ENCODE data around the gene TLX2. TPM values are rescaled to one million over a fixed set of nuclear protein-coding genes. Genes with fewer than 3 reads are reported as not detected.
A peak's percentile ranks its signal among the peaks of the same experiment; 100 is the strongest.

The TLX2 gene
- total RNA-seq, 1 experiment from 2014 or later, result 0.68 TPM

DNA sequence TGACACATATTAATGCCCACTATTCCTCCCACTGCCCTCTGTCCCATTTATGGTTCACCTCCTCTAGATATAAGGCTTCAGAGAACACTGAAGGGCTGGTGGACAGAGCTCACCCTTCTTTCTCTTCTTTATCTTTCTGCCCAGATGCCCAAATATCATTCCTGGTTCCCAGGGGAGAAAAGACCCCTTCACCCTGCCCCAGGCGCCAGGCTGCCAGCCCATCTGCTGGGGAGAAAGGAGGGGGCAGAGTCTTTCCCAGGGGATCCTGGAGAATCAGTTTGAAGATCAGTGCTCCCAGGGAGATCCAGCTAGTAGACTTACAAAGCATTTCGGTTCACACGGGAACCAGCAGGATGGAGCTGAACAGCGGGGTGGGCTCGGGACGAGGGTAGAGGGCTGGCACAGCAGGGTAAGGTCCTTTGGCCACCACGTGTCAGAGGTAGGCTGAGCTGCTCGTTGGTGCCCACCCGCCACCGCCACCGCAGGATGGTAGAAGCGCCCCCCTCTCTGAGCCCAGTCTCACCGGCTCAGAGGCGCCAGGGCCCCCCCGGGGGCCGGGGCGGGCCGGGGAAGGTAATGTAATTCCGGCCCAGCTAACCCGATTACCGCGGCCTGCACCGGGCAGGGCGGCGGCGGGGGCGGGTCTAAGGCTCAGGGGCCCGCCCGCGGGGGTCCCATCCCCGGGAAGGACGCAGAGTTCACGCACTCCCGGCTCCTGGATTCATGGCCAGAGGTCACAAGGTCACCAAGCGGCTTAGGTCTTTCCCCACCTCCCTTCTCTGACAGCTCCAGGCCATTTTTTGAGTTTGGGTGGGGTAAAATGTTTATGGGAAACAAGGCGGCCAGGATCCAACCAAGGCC is 1.3 kb upstream of the TLX2 start:
- Mint-ChIP-seq H3K27me3 (ENCODE audit: insufficient read depth, unreplicated experiment) (peaks cover 3% of the 10 kb centered on the region), H3K36me3 (ENCODE audit: insufficient read depth, unreplicated experiment) (peaks cover 8% of the 10 kb centered on the region), H3K9me3 (ENCODE audit: unreplicated experiment) (no peaks in the 10 kb centered on the region), H3K4me1 (ENCODE audit: low read depth, unreplicated experiment) (peaks cover 8% of the 10 kb centered on the region), H3K27ac (ENCODE audit: unreplicated experiment) (no peak overlapping the region), H3K4me3 (ENCODE audit: unreplicated experiment) (no peak overlapping the region)
- CTCF ChIA-PET, result interaction anchor here (1.4 kb wide), 1 partner anchor 19 kb away, joined by 4 read pairs; no protein-coding TSS in a partner anchor
- Histone ChIP-seq H3K36me3 (ENCODE audit: control insufficient read depth, insufficient read depth, low read length) (no peaks in the 10 kb centered on the region), H3K4me3 (ENCODE audit: low read depth, low read length) (no peak overlapping the region), H3K9me3 (no peaks in the 10 kb centered on the region), H3K27me3 (replicated peaks; ENCODE audit: control insufficient read depth, insufficient read depth, low read length) (no peaks in the 10 kb centered on the region), H3K4me1 (0 out of 2 replicates have a peak, but pooled peaks cover 8% of the 10 kb centered on the region)
- BruUV-seq (replicated peaks), result no TSS peak
- peak in 1 of 2 experiments; percentile 27 for DNase-seq
- intact Hi-C loops (cut with micrococcal nuclease; ENCODE audit: unreplicated experiment), result no loop called here
- no peak for TF ChIP-seq CTCF (IDR thresholded peaks at IDR 0.05; ENCODE audit: insufficient read depth in 1 of 2, low read depth in 1 of 2, low read length in 1 of 2, severe bottlenecking in 1 of 2, unreplicated experiment in 1 of 2)
- POLR2A ChIA-PET, result no interaction called here

- Mint-ChIP-seq H3K27me3 (ENCODE audit: insufficient read depth, unreplicated experiment) (peaks cover 3% of the 10 kb centered on the region), H3K27ac (ENCODE audit: unreplicated experiment) (no peak overlapping the region), H3K4me1 (ENCODE audit: low read depth, unreplicated experiment) (no peaks in the 10 kb centered on the region), H3K9me3 (ENCODE audit: unreplicated experiment) (no peaks in the 10 kb centered on the region), H3K36me3 (ENCODE audit: insufficient read depth, unreplicated experiment) (peaks cover 6% of the 10 kb centered on the region), H3K4me3 (ENCODE audit: unreplicated experiment) (no peak overlapping the region)
- no peak for DNase-seq
- BruUV-seq (replicated peaks), result no TSS peak
- ChIA-PET CTCF (interaction anchor here (0.6 kb wide), 1 partner anchor 17 kb away, joined by 3 read pairs; no protein-coding TSS in a partner anchor), POLR2A (no interaction called here)
- intact Hi-C loops (cut with micrococcal nuclease; ENCODE audit: unreplicated experiment), result no loop called here
- H3K27me3 ChIP-seq (replicated peaks; ENCODE audit: control insufficient read depth, insufficient read depth, low read length), result no peaks in the 10 kb centered on the region
- peak overlapping the region; percentile 13 for H3K4me3 ChIP-seq (ENCODE audit: low read depth, low read length)
- TF ChIP-seq CTCF (IDR thresholded peaks at IDR 0.05; ENCODE audit: insufficient read depth in 1 of 2, low read depth in 1 of 2, low read length in 1 of 2, severe bottlenecking in 1 of 2, unreplicated experiment in 1 of 2), result no peak
- H3K36me3 ChIP-seq (ENCODE audit: control insufficient read depth, insufficient read depth, low read length), result no peaks in the 10 kb centered on the region
- H3K9me3 ChIP-seq, result no peaks in the 10 kb centered on the region
- 0 out of 2 replicates have a peak, but pooled peaks cover 3% of the 10 kb centered on the region for H3K4me1 ChIP-seq
Measured at GRCh38 chr2:74513605-74514367, 464 bp upstream of the TLX2 start.

- peaks cover 8% of the 10 kb centered on the region for H3K27me3 Mint-ChIP-seq (ENCODE audit: insufficient read depth, unreplicated experiment)
- POLR2A ChIA-PET, result interaction anchor here (1.1 kb wide), 1 partner anchor 15 kb away, joined by 5 read pairs; the partner anchor contains the start of gene HTRA2
- Histone ChIP-seq H3K27me3 (replicated peaks; ENCODE audit: control insufficient read depth, insufficient read depth, low read length) (no peaks in the 10 kb centered on the region), H3K9me3 (no peaks in the 10 kb centered on the region), H3K4me1 (no peaks in the 10 kb centered on the region), H3K36me3 (ENCODE audit: control insufficient read depth, insufficient read depth, low read length) (no peaks in the 10 kb centered on the region), H3K4me3 (ENCODE audit: low read depth, low read length) (peak overlapping the region; percentile 60)
- H3K9me3 Mint-ChIP-seq (ENCODE audit: unreplicated experiment), result no peaks in the 10 kb centered on the region
- intact Hi-C loops (cut with micrococcal nuclease; ENCODE audit: unreplicated experiment), result no loop called here
- peak overlapping the region; percentile 72 for H3K4me3 Mint-ChIP-seq (ENCODE audit: unreplicated experiment)
- no TSS peak for BruUV-seq (replicated peaks)
- CTCF ChIA-PET, result interaction anchor here (1.0 kb wide), 1 partner anchor 33 kb away, joined by 3 read pairs; the partner anchor contains the start of genes CCDC142 and TTC31
- peak in 1 of 2 experiments; percentile 50 for DNase-seq
- H3K27ac Mint-ChIP-seq (ENCODE audit: unreplicated experiment), result peak overlapping the region; percentile 34
- H3K36me3 Mint-ChIP-seq (ENCODE audit: insufficient read depth, unreplicated experiment), result peaks cover 4% of the 10 kb centered on the region
- no peaks in the 10 kb centered on the region for H3K4me1 Mint-ChIP-seq (ENCODE audit: low read depth, unreplicated experiment)
- no peak for TF ChIP-seq CTCF (IDR thresholded peaks at IDR 0.05; ENCODE audit: insufficient read depth in 1 of 2, low read depth in 1 of 2, low read length in 1 of 2, severe bottlenecking in 1 of 2, unreplicated experiment in 1 of 2)
Measured at GRCh38 chr2:74515271-74515980, 1.2 kb downstream of the TLX2 start.

All from Caco-2 (cell line).